Body of pancreas (tissue), 4 donors: ENCODE data around the gene S1PR1. TPM values are rescaled to one million over a fixed set of nuclear protein-coding genes. Genes with fewer than 3 reads are reported as not detected.

Experiments used
- ATAC-seq: fragments of 150-250 bp; one replicate; pipeline ENCODE4 v1.9.1; 2016
- DNase-seq, 4 donors: peaks; one replicate each; pipeline ENCODE4 v3.0.0-alpha.2; 2019
- H3K27ac ChIP-seq, 4 donors: fragments of 200-600 bp; sonication (generic); 1 replicate in 3 of 4; 2 replicates in 1 of 4; pipeline versions ENCODE4 v1.5.1 to v1.6.1; 2016 to 2019; ENCODE audit warnings: mild to moderate bottlenecking in 1 of 4, mixed read lengths in 1 of 4, moderate library complexity in 1 of 4
- H3K27me3 ChIP-seq, 2 donors: fragments of 200-600 bp; sonication (generic); one replicate each; pipeline ENCODE4 v1.6.0; 2016; ENCODE audit warnings: mild to moderate bottlenecking in 1 of 2
- H3K36me3 ChIP-seq, 2 donors: fragments of 200-600 bp; sonication (generic); replicated peaks in 1 of 2; 2 replicates each; pipeline ENCODE4 v1.5.1; 2016; ENCODE audit warnings: low read depth in 2 of 2; ENCODE audit not compliant: insufficient read depth in 1 of 2
- H3K4me1 ChIP-seq: fragments of 200-600 bp; sonication (generic); one replicate; pipeline ENCODE4 v1.6.0; 2016
- H3K4me3 ChIP-seq, 2 donors: fragments of 200-600 bp; sonication (generic); 1 replicate in 1 of 2; 2 replicates in 1 of 2; pipeline ENCODE4 v1.5.1; 2016 to 2019
- H3K9me3 ChIP-seq, 3 donors: fragments of 200-600 bp; sonication (generic); 1 replicate in 2 of 3; 2 replicates in 1 of 3; pipeline ENCODE4 v1.5.1; 2016
- CTCF ChIP-seq, 7 experiments: fragments of 450-650 bp in 4 of 7; fragments of 200-600 bp in 3 of 7; sonication (generic) in 3 of 7; IDR thresholded peaks; one replicate each; pipeline ENCODE4 v1.5.1; 2016 to 2019; ENCODE audit warnings: antibody characterized with exemption in 7 of 7
- POLR2A ChIP-seq, 3 donors: fragments of 450-650 bp; IDR thresholded peaks; one replicate each; pipeline ENCODE4 v1.6.1; 2016; ENCODE audit warnings: antibody characterized with exemption in 3 of 3, mild to moderate bottlenecking in 2 of 3
- WGBS, 2 donors: methylation state at CpG; one replicate each; pipeline ENCODE4 v1.1.5; 2017; 5-methylcytosine and 5-hydroxymethylcytosine counted together
- intact Hi-C: fragments of 100-400 bp; cut with DNase I; formaldehyde crosslinking; loops from one replicate; pipeline ENCODE4 v1.15.1; 2023
- total RNA-seq, 2 donors: library from RNA; depleted of rRNA; stranded (reverse); fragments of >200 nt; gene quantifications; one replicate each; pipeline ENCODE4 v1.1.0, GENCODE V29; 2016

S1PR1 gene
- total RNA-seq, 2 donors from 2014 or later, result 10.1 to 11.5 TPM

DNA sequence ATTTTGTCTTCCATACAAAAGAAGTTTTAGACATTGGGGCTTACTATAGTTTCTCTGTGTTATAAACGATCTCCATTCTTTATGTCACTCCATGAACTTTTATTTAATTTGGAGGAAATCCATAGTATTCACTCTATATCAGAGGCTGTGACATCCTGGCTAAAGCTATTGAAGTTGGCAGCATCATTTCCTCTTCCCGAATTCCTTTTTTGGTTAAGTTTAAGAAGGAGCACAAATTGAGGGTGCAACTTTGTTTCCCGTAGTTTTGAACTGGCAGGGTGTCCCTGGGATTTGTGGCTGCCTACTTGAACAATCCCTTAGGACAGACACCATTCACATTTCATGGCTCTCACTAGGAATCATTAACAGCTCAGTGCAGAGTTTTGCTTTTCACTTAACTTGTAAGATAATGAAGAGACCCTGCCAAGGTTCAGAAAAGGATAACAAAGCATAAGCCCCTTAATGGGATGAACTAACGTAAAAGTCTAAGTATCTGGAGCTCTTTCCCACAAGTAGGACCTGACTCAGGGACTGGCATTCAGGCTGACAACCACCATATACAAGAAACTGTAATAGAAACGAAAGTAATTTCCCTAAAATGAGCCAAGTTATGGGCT is 13.9 kb downstream of the S1PR1 start:
- H3K9me3 ChIP-seq, result no peaks in the 10 kb centered on the region
- H3K4me1 ChIP-seq, result no peaks in the 10 kb centered on the region
- no peaks in the 10 kb centered on the region for H3K36me3 ChIP-seq
- H3K27ac ChIP-seq, result no peak overlapping the region
- TF ChIP-seq POLR2A (IDR thresholded peaks at IDR 0.05), result no peak
- TF ChIP-seq CTCF (IDR thresholded peaks at IDR 0.05), result no peak
- WGBS, 2 donors, result 32 to 37% methylated on average over 5 of the region's 5 CpGs
- intact Hi-C loops, result no loop called here
- ATAC-seq, result no peak
- H3K27me3 ChIP-seq, result no peaks in the 10 kb centered on the region
- no peak overlapping the region for H3K4me3 ChIP-seq
- DNase-seq, result no peak

DNA sequence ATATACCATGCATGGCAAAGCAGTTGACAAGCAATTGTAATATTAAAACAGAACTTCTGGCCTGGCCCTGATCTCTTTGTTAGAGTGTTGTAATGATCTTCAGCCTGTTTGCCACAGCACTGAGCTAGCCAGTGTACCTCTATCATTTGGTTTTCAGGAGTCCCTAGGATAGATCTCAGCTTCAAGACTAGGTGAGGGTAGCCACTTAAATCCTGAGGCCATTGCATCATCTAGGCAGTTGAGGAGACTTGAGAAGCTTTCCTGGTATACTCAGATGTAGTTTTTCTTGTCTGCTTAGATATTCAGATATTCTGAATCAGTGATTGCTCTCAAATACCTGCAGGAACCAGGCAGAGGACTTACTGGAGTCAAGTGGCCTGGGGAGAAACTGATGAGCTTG is 14.7 kb downstream of the S1PR1 start:
- DNase-seq, result no peak
- TF ChIP-seq POLR2A (IDR thresholded peaks at IDR 0.05) (no peak), CTCF (IDR thresholded peaks at IDR 0.05) (no peak)
- Histone ChIP-seq H3K4me1 (no peaks in the 10 kb centered on the region), H3K9me3 (no peaks in the 10 kb centered on the region), H3K27ac (no peak overlapping the region), H3K27me3 (no peaks in the 10 kb centered on the region), H3K4me3 (no peak overlapping the region), H3K36me3 (no peaks in the 10 kb centered on the region)
- intact Hi-C loops, result no loop called here
- no peak for ATAC-seq

DNA sequence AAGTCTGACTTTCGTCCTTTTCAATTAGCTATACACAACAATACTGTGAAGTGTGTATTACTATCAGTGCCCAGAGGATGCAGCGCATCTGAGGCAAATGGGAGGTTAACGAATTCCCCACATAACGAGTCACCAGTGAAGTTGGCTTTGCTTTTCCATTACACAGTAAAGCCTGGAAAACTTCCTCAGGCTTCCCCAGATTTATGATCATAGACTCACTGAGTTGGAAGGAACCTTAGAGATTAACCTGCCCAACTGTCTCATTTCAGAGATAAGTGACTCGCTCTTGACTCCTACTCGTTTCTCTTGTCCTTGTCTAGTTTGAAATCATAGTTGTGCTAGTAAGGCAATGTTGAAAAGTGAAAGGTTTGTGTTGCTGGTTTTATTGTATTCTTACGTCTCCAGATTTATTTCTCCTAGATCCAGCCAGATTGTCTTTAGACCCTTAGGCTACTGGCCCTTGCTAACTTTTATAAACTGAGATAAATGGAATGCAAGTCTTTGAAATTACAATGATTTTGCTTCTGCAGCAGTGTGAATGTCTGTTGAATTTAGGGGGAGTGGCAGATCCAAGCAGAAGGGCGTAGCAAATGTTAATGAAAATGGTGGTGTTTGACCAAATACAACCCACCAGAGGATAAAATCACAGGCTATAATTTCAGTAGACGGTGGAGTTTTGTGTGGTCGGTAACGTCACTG is 17.3 kb downstream of the S1PR1 start:
- H3K36me3 ChIP-seq, result no peaks in the 10 kb centered on the region
- WGBS, 2 donors, result 76 to 78% methylated on average over 11 of the region's 11 CpGs
- DNase-seq, result no peak
- no peak for ATAC-seq
- no peak for TF ChIP-seq CTCF (IDR thresholded peaks at IDR 0.05)
- TF ChIP-seq POLR2A (IDR thresholded peaks at IDR 0.05), result no peak
- no peak overlapping the region for H3K4me3 ChIP-seq
- no peaks in the 10 kb centered on the region for H3K27me3 ChIP-seq
- intact Hi-C loops, result no loop called here
- no peaks in the 10 kb centered on the region for H3K9me3 ChIP-seq
- no peak overlapping the region for H3K27ac ChIP-seq
- H3K4me1 ChIP-seq, result no peaks in the 10 kb centered on the region

DNA sequence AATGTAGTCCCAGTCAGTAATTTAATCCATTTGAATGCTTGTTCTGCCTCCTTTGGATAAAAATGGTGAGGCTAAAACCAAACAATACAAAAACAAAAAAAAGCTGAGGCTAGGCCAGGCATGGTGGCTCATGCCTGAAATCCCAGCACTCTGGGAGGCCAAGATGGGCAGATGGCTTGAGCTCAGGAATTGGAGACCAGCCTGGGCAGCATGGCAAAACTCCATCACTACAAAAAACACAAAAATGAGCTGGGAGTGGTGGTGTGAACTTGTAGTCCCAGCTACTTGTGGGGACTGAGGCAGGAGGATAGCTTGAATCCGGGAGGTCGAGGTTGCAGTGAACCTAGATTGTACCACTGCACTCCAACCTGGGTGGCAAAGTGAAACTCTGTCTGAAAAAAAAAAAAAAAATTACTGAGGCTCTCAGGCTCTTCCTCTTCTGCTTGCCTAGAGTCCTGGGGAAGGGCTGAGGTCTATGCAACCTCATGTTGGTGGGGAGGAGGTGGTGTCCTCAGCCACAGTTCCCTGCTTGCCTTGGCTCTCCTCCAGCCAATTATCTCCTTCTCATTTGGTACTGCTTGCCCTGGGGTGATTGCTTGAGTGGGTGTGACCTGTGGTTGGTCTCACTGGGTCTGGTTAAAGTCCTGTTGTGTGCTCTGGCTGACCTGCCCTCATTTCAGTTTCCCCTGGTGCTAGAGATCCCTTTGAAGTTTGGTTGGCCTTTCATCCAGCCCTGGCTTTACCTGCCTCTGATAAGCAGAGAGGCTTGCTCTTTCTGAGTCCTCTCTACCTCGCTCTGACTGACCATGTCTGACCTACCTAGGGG is 20.9 kb downstream of the S1PR1 start:
- Histone ChIP-seq H3K27me3 (no peaks in the 10 kb centered on the region), H3K27ac (no peak overlapping the region), H3K36me3 (no peaks in the 10 kb centered on the region), H3K4me1 (no peaks in the 10 kb centered on the region), H3K9me3 (no peaks in the 10 kb centered on the region), H3K4me3 (no peak overlapping the region)
- 73 to 87% methylated on average over 3 of the region's 3 CpGs for WGBS, 2 donors
- TF ChIP-seq POLR2A (IDR thresholded peaks at IDR 0.05), result no peak
- TF ChIP-seq CTCF (IDR thresholded peaks at IDR 0.05), result no peak
- DNase-seq (peak in 1 of 4 donors; percentile 61), ATAC-seq (no peak)
- intact Hi-C loops, result no loop called here
